ENCODE results near the gene GPC1.

DNA sequence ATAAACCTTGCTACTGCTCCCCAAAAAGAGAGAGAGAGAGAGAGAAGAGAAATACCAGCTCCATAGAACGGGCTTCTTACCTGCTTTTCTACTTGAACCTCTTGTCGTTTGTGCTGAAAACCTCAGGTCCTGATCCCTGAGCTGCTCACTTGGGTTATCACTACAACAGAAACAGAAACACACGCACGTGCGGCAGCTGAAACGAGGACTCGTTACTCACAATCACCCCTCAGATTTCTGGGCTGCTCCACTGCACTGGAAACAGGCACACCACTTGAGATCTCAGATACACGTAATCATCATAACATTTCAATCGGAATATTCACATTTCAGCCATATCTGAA is 48.2 kb upstream of the GPC1 start:
- TF ChIP-seq, protein P1, sequence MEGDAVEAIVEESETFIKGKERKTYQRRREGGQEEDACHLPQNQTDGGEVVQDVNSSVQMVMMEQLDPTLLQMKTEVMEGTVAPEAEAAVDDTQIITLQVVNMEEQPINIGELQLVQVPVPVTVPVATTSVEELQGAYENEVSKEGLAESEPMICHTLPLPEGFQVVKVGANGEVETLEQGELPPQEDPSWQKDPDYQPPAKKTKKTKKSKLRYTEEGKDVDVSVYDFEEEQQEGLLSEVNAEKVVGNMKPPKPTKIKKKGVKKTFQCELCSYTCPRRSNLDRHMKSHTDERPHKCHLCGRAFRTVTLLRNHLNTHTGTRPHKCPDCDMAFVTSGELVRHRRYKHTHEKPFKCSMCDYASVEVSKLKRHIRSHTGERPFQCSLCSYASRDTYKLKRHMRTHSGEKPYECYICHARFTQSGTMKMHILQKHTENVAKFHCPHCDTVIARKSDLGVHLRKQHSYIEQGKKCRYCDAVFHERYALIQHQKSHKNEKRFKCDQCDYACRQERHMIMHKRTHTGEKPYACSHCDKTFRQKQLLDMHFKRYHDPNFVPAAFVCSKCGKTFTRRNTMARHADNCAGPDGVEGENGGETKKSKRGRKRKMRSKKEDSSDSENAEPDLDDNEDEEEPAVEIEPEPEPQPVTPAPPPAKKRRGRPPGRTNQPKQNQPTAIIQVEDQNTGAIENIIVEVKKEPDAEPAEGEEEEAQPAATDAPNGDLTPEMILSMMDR (conservative IDR thresholded peaks at IDR 0.05; ENCODE audit: low read depth, low read length), result no peak
- TF ChIP-seq, protein P2, sequence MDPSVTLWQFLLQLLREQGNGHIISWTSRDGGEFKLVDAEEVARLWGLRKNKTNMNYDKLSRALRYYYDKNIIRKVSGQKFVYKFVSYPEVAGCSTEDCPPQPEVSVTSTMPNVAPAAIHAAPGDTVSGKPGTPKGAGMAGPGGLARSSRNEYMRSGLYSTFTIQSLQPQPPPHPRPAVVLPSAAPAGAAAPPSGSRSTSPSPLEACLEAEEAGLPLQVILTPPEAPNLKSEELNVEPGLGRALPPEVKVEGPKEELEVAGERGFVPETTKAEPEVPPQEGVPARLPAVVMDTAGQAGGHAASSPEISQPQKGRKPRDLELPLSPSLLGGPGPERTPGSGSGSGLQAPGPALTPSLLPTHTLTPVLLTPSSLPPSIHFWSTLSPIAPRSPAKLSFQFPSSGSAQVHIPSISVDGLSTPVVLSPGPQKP (IDR thresholded peaks at IDR 0.05; ENCODE audit: borderline replicate concordance, low read depth, low read length), result no peak
- TF ChIP-seq CEBPB (IDR thresholded peaks at IDR 0.05; ENCODE audit: low read depth, low read length) (no peak), POLR2A (IDR thresholded peaks at IDR 0.05; ENCODE audit: low read depth, low read length) (peak; percentile 43; the same call in 1 of the 2 replicates), RAD21 (IDR thresholded peaks at IDR 0.05; ENCODE audit: low read length) (no peak), FOS (IDR thresholded peaks at IDR 0.05; ENCODE audit: low read depth, low read length) (no peak), MXI1 (IDR thresholded peaks at IDR 0.05; ENCODE audit: borderline replicate concordance, low read depth, low read length) (no peak)
